Measurements from ENCODE around the gene DNAH12.

GRCh38 chr3:57484563-57484962 lies 59.6 kb downstream of the DNAH12 start:
- TF ChIP-seq CTCF (IDR thresholded peaks at IDR 0.05; ENCODE audit: low read depth, low read length) (no peak), EZH2phosphoT487 (IDR thresholded peaks at IDR 0.05; ENCODE audit: low read depth) (no peak)
